Subcutaneous abdominal adipose tissue (tissue), 5 donors: Measurements from ENCODE around the gene SLC1A2.

Experiments used
- H3K27ac ChIP-seq: one replicate; pipeline ENCODE4 v1.7.0; 2013; ENCODE audit warnings: low read depth, mild to moderate bottlenecking, inconsistent platforms, low read length, moderate library complexity
- H3K27me3 ChIP-seq, 5 donors: one replicate each; pipeline ENCODE4 v1.7.0; 2013; ENCODE audit warnings: low read length in 5 of 5, inconsistent platforms in 1 of 5; ENCODE audit not compliant: control insufficient read depth in 5 of 5, insufficient read depth in 4 of 5
- H3K36me3 ChIP-seq, 5 donors: one replicate each; pipeline ENCODE4 v1.7.0; 2013; ENCODE audit warnings: low read length in 5 of 5; ENCODE audit not compliant: control insufficient read depth in 5 of 5, insufficient read depth in 5 of 5
- H3K4me1 ChIP-seq, 5 donors: one replicate each; pipeline ENCODE4 v1.7.0; 2013; ENCODE audit warnings: low read length in 5 of 5, mild to moderate bottlenecking in 3 of 5, moderate library complexity in 1 of 5; ENCODE audit not compliant: control insufficient read depth in 5 of 5, insufficient read depth in 5 of 5
- H3K4me3 ChIP-seq, 5 donors: one replicate each; pipeline ENCODE4 v1.7.0; 2013; ENCODE audit warnings: low read length in 5 of 5, low read depth in 1 of 5
- H3K9ac ChIP-seq, 5 donors: one replicate each; pipeline ENCODE4 v1.7.0; 2013; ENCODE audit warnings: low read length in 5 of 5, mild to moderate bottlenecking in 4 of 5, moderate library complexity in 3 of 5
- H3K9me3 ChIP-seq, 5 donors: one replicate each; pipeline ENCODE4 v1.7.0; 2013; ENCODE audit warnings: low read length in 5 of 5; ENCODE audit not compliant: control insufficient read depth in 5 of 5
- donor health status: healthy.
- donor health status: healthy.
- donor health status: healthy.
- donor health status: healthy.
- donor health status: healthy.

The SLC1A2 gene

GRCh38 chr11:35223371-35223796 lies 196.0 kb downstream of the SLC1A2 start:
- Histone ChIP-seq H3K9me3 (no peaks in the 10 kb centered on the region), H3K27me3 (no peaks in the 10 kb centered on the region), H3K9ac (no peak overlapping the region), H3K36me3 (peaks cover 11 to 63% (median 44%) of the 10 kb centered on the region in 5 donors), H3K4me3 (no peak overlapping the region), H3K27ac (no peak overlapping the region), H3K4me1 (peaks cover 0 to 8% (median 0%) of the 10 kb centered on the region in 5 donors)

- Histone ChIP-seq H3K4me1 (peaks cover 0 to 18% (median 5%) of the 10 kb centered on the region in 5 donors), H3K9ac (no peak overlapping the region), H3K27me3 (no peaks in the 10 kb centered on the region), H3K4me3 (no peak overlapping the region), H3K9me3 (no peaks in the 10 kb centered on the region), H3K27ac (no peak overlapping the region), H3K36me3 (peaks cover 8 to 74% (median 46%) of the 10 kb centered on the region in 5 donors)
Observed at GRCh38 chr11:35218956-35219355, 200.4 kb downstream of the SLC1A2 start.

- H3K4me3 ChIP-seq = no peak overlapping the region
- no peaks in the 10 kb centered on the region for H3K9me3 ChIP-seq
- peak overlapping the region; percentile 3 for H3K27ac ChIP-seq
- H3K4me1 ChIP-seq = peaks cover 0 to 21% (median 11%) of the 10 kb centered on the region in 5 donors
- H3K27me3 ChIP-seq = no peaks in the 10 kb centered on the region
- H3K9ac ChIP-seq = no peak overlapping the region
- H3K36me3 ChIP-seq = peaks cover 8 to 58% (median 42%) of the 10 kb centered on the region in 5 donors
Observed at GRCh38 chr11:35216962-35217678, 202.2 kb downstream of the SLC1A2 start.

GRCh38 chr11:35215945-35216344 lies 203.4 kb downstream of the SLC1A2 start:
- Histone ChIP-seq H3K9me3 (no peaks in the 10 kb centered on the region), H3K27me3 (no peaks in the 10 kb centered on the region), H3K4me3 (no peak overlapping the region), H3K36me3 (peaks cover 8 to 52% (median 33%) of the 10 kb centered on the region in 5 donors), H3K4me1 (peaks cover 0 to 33% (median 18%) of the 10 kb centered on the region in 5 donors), H3K27ac (peak overlapping the region; percentile 59), H3K9ac (no peak overlapping the region)

GRCh38 chr11:35214792-35215193 lies 204.6 kb downstream of the SLC1A2 start:
- Histone ChIP-seq H3K4me3 (no peak overlapping the region), H3K27me3 (no peaks in the 10 kb centered on the region), H3K4me1 (peaks cover 0 to 34% (median 18%) of the 10 kb centered on the region in 5 donors), H3K36me3 (peaks cover 7 to 48% (median 27%) of the 10 kb centered on the region in 5 donors), H3K9me3 (peaks cover 0 to 3% (median 2%) of the 10 kb centered on the region in 5 donors), H3K9ac (no peak overlapping the region), H3K27ac (peak overlapping the region; percentile 59)

- peaks cover 0 to 7% (median 4%) of the 10 kb centered on the region in 5 donors for H3K9me3 ChIP-seq
- H3K4me3 ChIP-seq = no peak overlapping the region
- no peaks in the 10 kb centered on the region for H3K27me3 ChIP-seq
- H3K27ac ChIP-seq = peak overlapping the region; percentile 49
- H3K36me3 ChIP-seq = peaks cover 4 to 44% (median 24%) of the 10 kb centered on the region in 5 donors
- H3K4me1 ChIP-seq = peaks cover 0 to 34% (median 18%) of the 10 kb centered on the region in 5 donors
- H3K9ac ChIP-seq = no peak overlapping the region
Observed at GRCh38 chr11:35214226-35214770, 205.1 kb downstream of the SLC1A2 start.

- Histone ChIP-seq H3K4me3 (no peak overlapping the region), H3K36me3 (peaks cover 6 to 30% (median 25%) of the 10 kb centered on the region in 5 donors), H3K9me3 (peaks cover 0 to 8% (median 4%) of the 10 kb centered on the region in 5 donors), H3K9ac (peak overlapping the region in 1 of 5 donors; percentile 53), H3K27ac (peak overlapping the region; percentile 77), H3K27me3 (no peaks in the 10 kb centered on the region), H3K4me1 (peaks cover 0 to 31% (median 15%) of the 10 kb centered on the region in 5 donors)
Observed at GRCh38 chr11:35211952-35212351, 207.4 kb downstream of the SLC1A2 start.

- Histone ChIP-seq H3K4me1 (peaks cover 0 to 27% (median 15%) of the 10 kb centered on the region in 5 donors), H3K9ac (no peak overlapping the region), H3K27me3 (no peaks in the 10 kb centered on the region), H3K27ac (peak overlapping the region; percentile 77), H3K4me3 (no peak overlapping the region), H3K36me3 (peaks cover 7 to 25% (median 18%) of the 10 kb centered on the region in 5 donors), H3K9me3 (peaks cover 0 to 8% (median 4%) of the 10 kb centered on the region in 5 donors)
Observed at GRCh38 chr11:35210876-35211546, 208.3 kb downstream of the SLC1A2 start.

- H3K9ac ChIP-seq = no peak overlapping the region
- H3K9me3 ChIP-seq = peaks cover 0 to 8% (median 4%) of the 10 kb centered on the region in 5 donors
- H3K4me1 ChIP-seq = peaks cover 0 to 18% (median 11%) of the 10 kb centered on the region in 5 donors
- H3K36me3 ChIP-seq = peaks cover 11 to 28% (median 24%) of the 10 kb centered on the region in 5 donors
- no peak overlapping the region for H3K4me3 ChIP-seq
- H3K27me3 ChIP-seq = no peaks in the 10 kb centered on the region
- no peak overlapping the region for H3K27ac ChIP-seq
Observed at GRCh38 chr11:35208795-35209194, 210.6 kb downstream of the SLC1A2 start.
